ENCODE measurements around the gene CEP192. TPM values are rescaled to one million over a fixed set of nuclear protein-coding genes. Genes with fewer than 3 reads are reported as not detected.

The CEP192 gene
- polyA plus RNA-seq, 1 of the 3 experiments (the other 2 are of a cell fraction): 9.4 TPM

- TF ChIP-seq ZBTB33 (IDR thresholded peaks at IDR 0.05; ENCODE audit: borderline replicate concordance, low read depth) (no peak), FOXJ3 (CRISPR knock-in tag; IDR thresholded peaks at IDR 0.05) (no peak), USF1 (IDR thresholded peaks at IDR 0.05; ENCODE audit: borderline replicate concordance, low read depth) (no peak), SIN3A (IDR thresholded peaks at IDR 0.05; ENCODE audit: borderline replicate concordance, low read depth, low read length) (no peak), ELF1 (IDR thresholded peaks at IDR 0.05) (no peak), EP300 (IDR thresholded peaks at IDR 0.05; ENCODE audit: borderline replicate concordance in 1 of 2, low read depth in 1 of 2, low read length in 1 of 2) (no peak), MEF2A (IDR thresholded peaks at IDR 0.05; ENCODE audit: borderline replicate concordance, low read depth) (no peak), CTCF (IDR thresholded peaks at IDR 0.05) (no peak), JUND (IDR thresholded peaks at IDR 0.05) (no peak)
Observed at GRCh38 chr18:13048061-13048595, 57.0 kb downstream of the CEP192 start (continued).

- ChIA-PET CTCF (interaction anchor here (0.7 kb wide), 1 partner anchor 758 kb away, joined by 3 read pairs; no protein-coding TSS in a partner anchor), POLR2A (no interaction called here)
- no peaks in the 10 kb centered on the region for H4K20me1 ChIP-seq (ENCODE audit: insufficient read depth)
- H3K4me1 ChIP-seq (ENCODE audit: control insufficient read depth in 1 of 2, insufficient read depth in 2 of 2, low read depth in 1 of 2, low read length in 1 of 2): no peaks in the 10 kb centered on the region
- no peaks in the 10 kb centered on the region for H3K9me3 ChIP-seq
- H3K36me3 ChIP-seq (replicated peaks in 1 of 2; ENCODE audit: control insufficient read depth in 1 of 2, insufficient read depth in 2 of 2, low read length in 1 of 2): peaks cover 59 to 62% of the 10 kb centered on the region in 2 experiments
- no peak for DNase-seq
- 95% methylated on average over 6 of the region's 6 CpGs for WGBS (ENCODE audit: low lambda C conversion rate)
- no peak overlapping the region for H3K27ac ChIP-seq (ENCODE audit: low read depth in 2 of 2, low read length in 1 of 2)
- H3K4me2 ChIP-seq: no peak overlapping the region
- H3K4me3 ChIP-seq (ENCODE audit: low read depth in 2 of 2, low read length in 1 of 2): no peak overlapping the region
- H3K9me2 ChIP-seq: no peaks in the 10 kb centered on the region
- no peaks in the 10 kb centered on the region for H3F3A ChIP-seq (replicated peaks; ENCODE audit: insufficient read depth)
- no peak overlapping the region for H3K9ac ChIP-seq
- H3K79me2 ChIP-seq (ENCODE audit: insufficient read depth): 0 out of 2 replicates have a peak, but pooled peaks cover 3% of the 10 kb centered on the region
- no peaks in the 10 kb centered on the region for H3K27me3 ChIP-seq (ENCODE audit: insufficient read depth)
- H2AFZ ChIP-seq (ENCODE audit: low read depth): no peak overlapping the region
- TF ChIP-seq MXI1 (IDR thresholded peaks at IDR 0.05; ENCODE audit: low read depth, low read length) (no peak), MEF2A (IDR thresholded peaks at IDR 0.05; ENCODE audit: borderline replicate concordance, low read depth) (no peak), FOSL2 (IDR thresholded peaks at IDR 0.05; ENCODE audit: borderline replicate concordance, low read depth) (no peak), IRF3 (IDR thresholded peaks at IDR 0.05; ENCODE audit: low read depth, low read length) (no peak), NFIC (IDR thresholded peaks at IDR 0.05; ENCODE audit: borderline replicate concordance) (no peak), SMC3 (IDR thresholded peaks at IDR 0.05; ENCODE audit: low read depth, low read length) (no peak), CHD2 (IDR thresholded peaks at IDR 0.05; ENCODE audit: low read length, partially characterized antibody) (no peak), PBX3 (IDR thresholded peaks at IDR 0.05) (no peak), GABPA (IDR thresholded peaks at IDR 0.05; ENCODE audit: low read depth) (no peak), TAF1 (IDR thresholded peaks at IDR 0.05; ENCODE audit: borderline replicate concordance, low read depth, low read length) (no peak), REST (IDR thresholded peaks at IDR 0.05; ENCODE audit: low read depth, low read length) (no peak), EZH2phosphoT487 (IDR thresholded peaks at IDR 0.05; ENCODE audit: borderline replicate concordance, low read depth) (no peak), GATA2 (CRISPR knock-in tag; IDR thresholded peaks at IDR 0.05) (no peak), YY1 (IDR thresholded peaks at IDR 0.05; ENCODE audit: low read depth) (no peak)
Observed at GRCh38 chr18:13051159-13051558, 60.0 kb downstream of the CEP192 start.

Measured in SK-N-SH (cell line).